Measurements from ENCODE around the gene P2RX4. TPM values are rescaled to one million over a fixed set of nuclear protein-coding genes. Genes with fewer than 3 reads are reported as not detected.
"Not testable (repeated sequence)": the region's sequence is repeated elsewhere in the genome, so short reads cannot be mapped to it uniquely, and the experiment has no call there.

Gene P2RX4
- total RNA-seq, 8 experiments from 2014 or later, result 2.2 to 19.7 (median 7.5) TPM

DNA sequence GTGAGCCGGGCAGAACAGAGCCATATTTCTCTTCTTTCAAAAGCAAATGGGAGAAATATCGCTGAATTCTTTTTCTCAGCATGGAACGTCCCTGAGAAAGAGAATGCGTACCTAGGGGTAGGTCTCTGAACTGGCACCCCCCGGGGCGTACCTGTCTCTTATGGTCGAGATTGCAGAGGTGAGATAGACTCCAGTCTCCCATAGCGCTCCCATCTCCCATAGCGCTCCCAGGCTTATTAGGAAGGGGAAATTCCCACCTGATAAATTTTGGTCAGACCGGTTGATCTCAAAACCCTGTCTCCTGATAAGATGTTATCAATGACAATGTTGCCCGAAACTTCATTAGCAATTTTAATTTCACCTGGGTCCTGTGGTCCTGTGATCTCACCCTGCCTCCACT lies 70.6 kb downstream of the P2RX4 start:
- H3K4me1 ChIP-seq (replicated peaks in 1 of 2); in situ Hi-C loops (cut with MboI; ENCODE audit: low pct_unique_long_range_greater_than_20kb in 2 of 9, low sequenced_read_pairs in 9 of 9, unreplicated experiment in 9 of 9); H3K4me3 ChIP-seq; H3K27ac ChIP-seq; ATAC-seq (replicated peaks in 6 of 8): not testable (repeated sequence)
- WGBS, 10 experiments, result 67 to 80% methylated on average over 1 to 3 of the region's 11 CpGs; no CpG with 5 or more reads in 8 of the 10 experiments

DNA sequence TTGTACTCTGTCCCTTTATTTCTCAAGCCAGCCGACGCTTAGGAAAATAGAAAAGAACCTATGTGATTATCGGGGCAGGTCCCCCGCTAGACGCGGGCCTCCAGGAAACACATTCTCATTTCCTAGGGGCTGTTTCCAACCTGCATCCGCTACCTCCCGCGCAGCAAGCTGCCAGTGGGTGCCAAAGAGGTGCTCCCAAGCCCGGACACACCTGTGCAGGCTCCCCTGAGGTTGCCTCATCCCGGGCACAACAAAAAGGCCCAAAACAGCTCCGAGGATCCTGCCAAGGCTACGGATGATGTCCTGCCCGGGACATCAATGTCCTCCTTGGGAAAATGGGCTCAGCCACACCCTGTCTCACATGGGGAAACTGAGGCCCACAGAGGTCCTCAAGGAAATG lies 71.2 kb downstream of the P2RX4 start:
- H3K4me1 ChIP-seq (replicated peaks in 1 of 2); ATAC-seq (replicated peaks in 6 of 8); H3K4me3 ChIP-seq; H3K27ac ChIP-seq; in situ Hi-C loops (cut with MboI; ENCODE audit: low pct_unique_long_range_greater_than_20kb in 2 of 9, low sequenced_read_pairs in 9 of 9, unreplicated experiment in 9 of 9): not testable (repeated sequence)
- 78 to 100% methylated on average over 1 to 9 of the region's 14 CpGs; no CpG with 5 or more reads in 8 of the 10 experiments for WGBS, 10 experiments

GRCh38 chr12:121282072-121282742 lies 72.3 kb downstream of the P2RX4 start:
- Histone ChIP-seq H3K4me1 (replicated peaks in 1 of 2) (no peaks in the 10 kb centered on the region), H3K4me3 (no peak overlapping the region), H3K27ac (no peak overlapping the region)
- 60 to 100% (median 90%) methylated on average over 1 to 4 of the region's 10 CpGs; no CpG with 5 or more reads in 1 of the 10 experiments for WGBS, 10 experiments
- in situ Hi-C loops (cut with MboI; ENCODE audit: low pct_unique_long_range_greater_than_20kb in 2 of 9, low sequenced_read_pairs in 9 of 9, unreplicated experiment in 9 of 9), result no loop called here
- ATAC-seq (replicated peaks in 6 of 8), result no peak

- 81 to 100% (median 95%) methylated on average over 1 to 4 of the region's 11 CpGs; no CpG with 5 or more reads in 4 of the 10 experiments for WGBS, 10 experiments
- H3K27ac ChIP-seq; ATAC-seq (replicated peaks in 6 of 8); H3K4me3 ChIP-seq; in situ Hi-C loops (cut with MboI; ENCODE audit: low pct_unique_long_range_greater_than_20kb in 2 of 9, low sequenced_read_pairs in 9 of 9, unreplicated experiment in 9 of 9); H3K4me1 ChIP-seq (replicated peaks in 1 of 2): not testable (repeated sequence)
These were observed 73.0 kb downstream of the P2RX4 start for GRCh38 chr12:121282910-121283309.

DNA sequence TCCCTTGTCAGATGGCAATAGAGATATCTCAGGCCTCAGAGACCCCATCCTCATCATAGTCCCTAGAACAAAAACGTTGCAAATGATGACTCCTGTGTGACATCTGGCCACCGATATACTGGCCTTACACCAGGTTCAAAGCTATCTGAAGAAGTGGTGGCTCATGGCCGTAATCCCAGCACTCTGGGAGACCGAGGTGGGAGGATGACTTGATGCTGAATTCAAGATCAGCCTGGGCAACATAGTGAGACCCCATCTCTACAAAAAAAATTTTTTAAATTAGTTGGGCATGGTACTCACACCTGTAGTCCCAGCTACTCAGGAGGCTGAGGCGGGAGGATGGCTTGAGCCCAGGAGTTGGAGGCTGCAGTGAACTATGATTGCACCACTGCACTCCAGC lies 73.5 kb downstream of the P2RX4 start:
- Histone ChIP-seq H3K4me3 (no peak overlapping the region), H3K27ac (no peak overlapping the region), H3K4me1 (replicated peaks in 1 of 2) (no peaks in the 10 kb centered on the region)
- ATAC-seq (replicated peaks in 6 of 8), result no peak
- WGBS, 10 experiments, result 89 to 100% (median 100%) methylated on average over 1 to 3 of the region's 5 CpGs; no CpG with 5 or more reads in 4 of the 10 experiments
- in situ Hi-C loops (cut with MboI; ENCODE audit: low pct_unique_long_range_greater_than_20kb in 2 of 9, low sequenced_read_pairs in 9 of 9, unreplicated experiment in 9 of 9), result no loop called here

Other genes starting within 250 kb of the P2RX4 start
- under 1 TPM in 5 of 8 experiments, not detected in 3; 0.05 to 0.71 (median 0.36) TPM for gene HNF1A, start 231.6 kb upstream of the P2RX4 start, total RNA-seq
- gene C12orf43, start 193.6 kb upstream of the P2RX4 start, total RNA-seq, result 10 to 100 TPM in 7 of 8 experiments, 1 to 10 TPM in 1; 8.2 to 19.7 (median 12.7) TPM
- 1 to 10 TPM in 1 of 8 experiments, under 1 TPM in 4, not detected in 3; 0.08 to 3.1 (median 0.23) TPM for gene OASL, start 170.9 kb upstream of the P2RX4 start, total RNA-seq
- 1 to 10 TPM in 1 of 8 experiments, under 1 TPM in 7; 0.08 to 1.9 (median 0.17) TPM for gene P2RX7, start 77.3 kb upstream of the P2RX4 start, total RNA-seq
- 10 to 100 TPM; 14.0 to 23.8 (median 18.3) TPM for gene CAMKK2, start 86.6 kb downstream of the P2RX4 start, total RNA-seq
- gene ANAPC5, start 142.3 kb downstream of the P2RX4 start, total RNA-seq, result 100 to 1,000 TPM in 3 of 8 experiments, 10 to 100 TPM in 5; 61.1 to 188 (median 96.7) TPM
- gene RNF34, start 190.0 kb downstream of the P2RX4 start, total RNA-seq, result 10 to 100 TPM; 28.0 to 54.8 (median 37.2) TPM